GM21528 (cell line): ENCODE measurements around the gene ADGRD1.
"Not testable (repeated sequence)": the region's sequence is repeated elsewhere in the genome, so short reads cannot be mapped to it uniquely, and the experiment has no call there.

Experiments used
- ATAC-seq: cut with Tn5 transposase; IDR thresholded peaks from one replicate; pipeline ENCODE4 v1.9.1; 2021; ENCODE audit warnings: mild to moderate bottlenecking, moderate library complexity; ENCODE audit not compliant: unreplicated experiment, low FRiP score

The ADGRD1 gene

GRCh38 chr12:130982565-130983225, 29.0 kb downstream of the ADGRD1 start:
- no peak for ATAC-seq

DNA sequence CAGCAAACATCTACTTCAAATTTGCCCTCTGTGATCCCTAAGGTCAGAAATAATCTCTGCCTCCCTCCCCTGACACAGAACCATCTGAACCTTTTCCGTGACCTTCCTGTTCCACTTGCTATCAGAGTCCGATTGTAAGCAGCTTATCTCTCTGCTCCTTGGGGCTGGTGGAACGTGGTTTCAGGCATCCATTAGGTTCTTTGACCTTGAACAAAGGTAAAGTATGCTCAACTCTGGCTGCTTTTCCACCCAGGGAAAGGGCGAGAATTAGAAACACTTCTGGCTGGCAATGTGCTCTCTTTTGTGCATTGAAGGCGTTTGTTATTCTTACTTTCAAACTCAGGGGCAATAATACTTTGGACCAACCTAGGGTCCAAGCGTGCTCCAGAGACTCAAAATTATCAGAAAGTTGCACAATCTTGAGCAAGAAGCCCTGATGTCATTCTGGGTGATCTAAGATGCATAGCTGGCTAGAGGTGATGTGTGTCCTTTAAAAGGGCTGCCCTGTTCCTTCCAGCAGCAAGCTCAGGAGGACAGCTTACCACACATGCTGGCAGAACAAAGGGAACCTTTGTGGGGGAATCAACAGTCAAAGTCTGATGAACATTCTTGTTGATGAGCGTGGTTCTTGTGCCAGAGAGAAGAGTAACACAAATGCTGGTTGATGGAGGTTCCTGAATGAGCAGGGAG, 29.8 kb downstream of the ADGRD1 start:
- ATAC-seq, result no peak

DNA sequence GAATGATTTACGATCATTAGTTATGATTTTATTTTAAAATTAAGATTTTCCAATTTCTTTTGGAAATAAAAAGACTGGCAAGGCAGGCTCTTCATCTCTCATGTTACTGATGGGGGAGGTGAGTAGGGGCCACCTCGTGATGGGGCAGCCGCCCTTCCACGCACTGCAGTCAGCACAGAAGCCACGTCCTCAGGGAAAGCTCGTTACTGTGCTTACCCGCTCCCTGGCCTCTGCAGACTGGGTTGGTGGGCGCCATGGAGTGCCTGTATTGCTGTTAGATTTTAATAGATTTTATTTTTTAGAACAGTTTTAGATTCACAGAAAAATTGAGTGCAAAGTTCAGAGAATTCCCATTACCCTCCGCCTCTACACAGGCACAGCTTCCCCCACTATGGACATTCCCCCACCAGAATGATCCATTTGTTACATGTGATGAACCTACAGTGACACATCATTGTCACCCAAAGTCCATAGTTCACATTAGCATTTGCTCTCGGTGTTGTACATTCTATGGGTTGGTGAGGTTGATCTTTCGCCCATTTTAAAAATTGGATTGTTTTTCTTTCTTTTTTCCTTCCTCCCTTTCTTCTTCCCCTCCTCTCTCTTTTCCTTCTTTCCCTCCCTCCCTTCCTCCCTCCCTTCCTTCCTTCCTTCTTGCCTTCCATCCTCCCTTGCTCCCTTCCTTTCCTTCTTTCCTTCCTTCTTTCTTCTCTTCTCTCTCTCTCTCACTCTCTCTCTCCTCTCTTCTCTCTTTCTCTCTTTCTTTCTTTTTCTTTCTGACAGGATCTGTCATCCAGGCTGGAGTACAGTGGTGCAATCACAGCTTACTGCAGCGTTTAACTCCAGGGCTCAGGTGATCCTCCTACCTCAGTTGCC, 30.7 kb downstream of the ADGRD1 start:
- ATAC-seq, result no peak

GRCh38 chr12:130987151-130987931, 33.6 kb downstream of the ADGRD1 start:
- no peak for ATAC-seq

DNA sequence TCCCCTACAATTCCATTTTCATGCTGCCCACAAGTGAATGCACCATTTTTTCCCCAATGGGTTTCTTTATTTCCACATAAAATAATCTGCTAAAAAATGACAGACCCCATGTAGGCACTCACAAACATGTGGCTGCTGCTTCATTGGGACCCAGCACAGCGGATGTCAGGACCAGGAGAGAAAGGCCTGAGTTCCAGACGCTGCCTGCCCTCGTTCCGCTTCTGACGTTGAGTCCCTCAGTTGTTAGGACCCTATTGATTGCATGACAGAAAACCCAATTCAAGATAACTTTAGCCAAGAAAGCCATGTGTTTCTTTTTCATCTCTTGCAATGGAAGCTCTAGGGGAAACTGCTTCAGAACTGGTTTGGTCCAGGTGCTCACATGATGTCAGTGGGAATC, 34.6 kb downstream of the ADGRD1 start:
- ATAC-seq, result no peak

- no peak for ATAC-seq
These were observed 35.0 kb downstream of the ADGRD1 start for GRCh38 chr12:130988751-130989150.

- ATAC-seq, result no peak
These were observed 35.7 kb downstream of the ADGRD1 start for GRCh38 chr12:130989391-130989790.

GRCh38 chr12:130990034-130990433, 36.3 kb downstream of the ADGRD1 start:
- no peak for ATAC-seq

- no peak for ATAC-seq
These were observed 38.7 kb downstream of the ADGRD1 start for GRCh38 chr12:130992448-130992847.

- no peak for ATAC-seq
These were observed 39.4 kb downstream of the ADGRD1 start for GRCh38 chr12:130992979-130993538.

DNA sequence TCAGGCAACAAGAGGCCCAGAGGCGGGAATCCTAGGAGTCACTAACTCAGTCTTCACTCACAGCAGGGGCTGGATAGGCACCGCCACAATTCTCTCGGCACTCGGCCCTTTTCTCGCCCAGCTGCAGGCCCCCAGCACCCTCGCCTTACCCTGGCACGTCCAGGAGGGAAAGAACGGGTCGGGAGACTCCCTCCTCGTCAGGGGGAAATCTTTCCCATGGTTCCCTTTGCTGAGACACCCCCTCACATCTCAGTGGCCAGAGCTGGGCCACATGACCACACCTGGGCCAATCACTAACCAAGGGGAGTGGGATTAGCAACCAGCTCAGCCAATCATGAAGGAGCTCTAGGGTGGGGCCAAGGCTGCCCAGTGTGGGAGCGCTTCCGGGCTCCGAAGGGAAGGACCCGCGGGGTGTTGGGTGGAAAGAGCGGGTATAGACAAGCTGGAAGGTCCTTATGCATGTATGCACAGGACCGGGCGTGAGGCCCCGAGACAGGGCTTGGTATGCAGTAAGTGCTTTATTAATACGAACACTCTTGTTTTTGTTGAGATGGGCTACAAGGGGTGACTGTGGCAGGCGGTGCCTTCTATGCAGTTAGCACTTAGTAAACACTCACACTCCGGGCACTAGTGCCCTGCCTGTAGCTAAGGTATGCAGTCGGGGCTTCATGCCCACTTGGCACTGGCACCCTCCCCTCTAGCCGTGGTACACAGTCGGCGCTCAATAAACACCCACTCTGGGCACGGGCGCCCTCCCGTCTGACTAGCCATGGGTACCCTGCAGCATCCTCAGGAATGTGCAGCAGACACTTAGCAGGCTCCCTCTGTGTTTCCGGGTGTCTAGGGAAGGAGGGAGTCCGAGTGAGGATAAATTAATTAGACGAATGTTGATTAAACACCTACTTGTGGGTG, 40.3 kb downstream of the ADGRD1 start:
- no peak for ATAC-seq

GRCh38 chr12:130994821-130995375, 41.2 kb downstream of the ADGRD1 start:
- no peak for ATAC-seq

DNA sequence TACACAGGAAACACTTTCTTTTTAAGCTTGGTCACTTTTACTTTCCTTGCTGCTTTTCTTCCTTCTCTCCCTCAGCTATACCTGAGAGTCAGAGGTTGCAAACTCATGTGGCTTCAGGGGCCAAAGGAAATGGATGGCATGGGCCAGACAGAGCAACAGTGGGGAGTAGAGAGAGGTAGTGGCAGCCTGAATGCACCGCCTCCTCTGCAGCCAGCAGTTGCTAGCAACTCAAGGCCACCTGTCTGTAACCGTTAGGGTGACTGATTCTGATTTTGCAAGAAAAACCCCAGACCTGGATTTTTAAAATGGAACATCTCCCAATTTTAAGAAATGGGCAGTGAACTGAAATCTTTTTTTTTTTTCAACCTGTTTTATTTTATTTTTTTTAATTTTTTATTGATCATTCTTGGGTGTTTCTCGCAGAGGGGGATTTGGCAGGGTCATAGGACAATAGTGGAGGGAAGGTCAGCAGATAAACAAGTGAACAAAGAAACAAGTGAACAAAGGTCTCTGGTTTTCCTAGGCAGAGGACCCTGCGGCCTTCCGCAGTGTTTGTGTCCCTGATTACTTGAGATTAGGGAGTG, 41.8 kb downstream of the ADGRD1 start:
- ATAC-seq, result not testable (repeated sequence)

GRCh38 chr12:130998136-130998535, 44.4 kb downstream of the ADGRD1 start:
- no peak for ATAC-seq

DNA sequence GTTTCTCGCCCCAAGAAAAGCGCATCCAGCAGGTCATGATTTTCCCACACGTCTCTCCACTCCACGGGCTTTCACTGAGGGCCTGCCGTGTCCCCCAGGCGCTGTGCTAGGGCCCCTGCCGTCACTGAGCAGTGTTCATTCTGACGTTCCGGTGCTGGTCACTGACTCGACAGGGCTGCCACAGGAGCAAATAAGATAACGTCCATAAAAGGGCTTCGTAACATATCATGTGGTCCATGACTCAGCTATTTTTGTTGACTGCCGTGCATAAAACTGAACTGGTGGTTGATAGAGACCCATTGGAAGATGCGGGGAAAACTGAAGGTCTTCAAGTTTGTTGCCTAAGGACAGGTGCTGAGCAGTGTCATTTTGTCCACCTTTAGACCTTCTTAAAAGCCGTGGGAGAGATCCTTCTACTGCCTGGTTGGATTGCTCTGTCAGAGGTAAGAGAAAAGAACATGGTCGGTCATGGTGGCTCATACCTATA, 46.3 kb downstream of the ADGRD1 start:
- no peak for ATAC-seq

- no peak for ATAC-seq
These were observed 47.8 kb downstream of the ADGRD1 start for GRCh38 chr12:131001493-131001892.

DNA sequence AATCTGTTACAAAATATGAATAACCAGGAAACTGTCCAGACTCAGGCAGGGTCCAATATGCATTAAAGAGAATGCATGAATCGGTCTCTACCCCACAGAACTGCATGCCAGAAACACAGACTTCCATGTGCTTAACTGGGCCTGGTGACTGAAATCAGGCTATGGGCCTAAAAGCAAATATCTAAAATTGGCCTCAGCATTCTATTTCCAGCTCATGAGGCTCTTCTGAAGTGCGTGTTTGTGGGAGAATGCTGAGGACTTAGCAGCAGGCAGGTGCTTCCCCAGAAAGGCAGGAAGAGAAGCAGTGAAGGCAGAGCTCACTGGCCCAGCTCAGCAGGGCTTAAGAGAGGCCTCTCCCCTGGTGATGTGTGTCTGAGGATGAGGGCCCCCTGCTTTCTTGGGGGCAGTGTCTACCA, 48.5 kb downstream of the ADGRD1 start:
- peak; percentile 57 for ATAC-seq

DNA sequence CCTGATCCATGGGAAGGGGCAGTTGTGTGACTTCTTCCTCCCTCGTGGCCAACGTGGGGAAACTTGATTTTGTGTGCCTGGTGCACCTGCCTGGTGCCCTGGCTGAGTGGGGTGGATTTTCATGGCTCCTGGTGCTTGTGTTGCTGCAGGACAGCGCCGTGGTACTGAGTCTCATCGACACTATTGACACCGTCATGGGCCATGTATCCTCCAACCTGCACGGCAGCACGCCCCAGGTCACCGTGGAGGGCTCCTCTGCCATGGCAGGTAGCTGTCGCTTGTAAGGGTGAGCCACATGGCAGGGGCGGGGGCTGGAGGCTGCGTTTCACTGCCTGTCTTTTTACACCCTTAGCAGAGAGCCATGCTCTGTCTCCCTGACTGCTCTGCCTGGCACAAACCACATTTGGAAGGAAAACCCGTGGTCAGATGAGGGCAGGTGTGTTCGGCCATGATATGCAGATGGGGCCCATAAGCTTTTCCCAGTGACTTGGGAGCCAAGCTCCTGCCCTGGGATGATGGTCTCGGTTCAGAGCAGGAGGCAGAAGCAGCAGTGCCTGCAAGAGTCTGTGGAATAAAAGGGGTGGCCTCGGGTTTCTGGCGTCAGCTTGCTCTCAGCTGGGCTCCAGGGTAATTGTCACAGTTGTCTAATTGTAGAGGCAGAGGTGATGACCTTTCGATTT, 49.5 kb downstream of the ADGRD1 start:
- ATAC-seq, result no peak
